MCF 10A (cell line): ENCODE measurements around the gene OR52N5. TPM values are rescaled to one million over a fixed set of nuclear protein-coding genes. Genes with fewer than 3 reads are reported as not detected.

Experiments used
- BruUV-seq: library from RNA; stranded (reverse); fragments of 400-500 nt; replicated peaks from 2 replicates; lab custom pipeline; 2021; lab: Mats Ljungman, UMichigan
- CTCF ChIA-PET: fragments of 300-600 bp; sonication (Branson Sonifier 250); formaldehyde crosslinking; extraction: SDS; loops from one replicate; lab custom pipeline; 2021; ENCODE audit warnings: antibody characterized with exemption, inconsistent platforms; lab: Yijun Ruan, JAX
- POLR2A ChIA-PET: fragments of 300-600, 350-650 bp; sonication (Branson Sonifier 250); formaldehyde crosslinking; extraction: SDS; loops from one replicate; lab custom pipeline; 2020; ENCODE audit warnings: antibody characterized with exemption, inconsistent platforms; lab: Yijun Ruan, JAX
- DNase-seq: peaks from one replicate; pipeline ENCODE4 v3.0.0-alpha.2; 2018; ENCODE audit not compliant: unreplicated experiment
- H3K27ac Mint-ChIP-seq: one replicate; pipeline ENCODE4 v1.8.0; 2022; ENCODE audit warnings: mild to moderate bottlenecking, low read depth, mixed read lengths; ENCODE audit not compliant: unreplicated experiment
- H3K27me3 Mint-ChIP-seq: one replicate; pipeline ENCODE4 v1.8.0; 2022; ENCODE audit warnings: mixed read lengths; ENCODE audit not compliant: insufficient read depth, unreplicated experiment
- H3K36me3 Mint-ChIP-seq: one replicate; pipeline ENCODE4 v1.8.0; 2022; ENCODE audit warnings: mild to moderate bottlenecking, moderate library complexity, mixed read lengths; ENCODE audit not compliant: insufficient read depth, unreplicated experiment
- H3K4me1 Mint-ChIP-seq: one replicate; pipeline ENCODE4 v1.8.0; 2022; ENCODE audit warnings: mixed read lengths; ENCODE audit not compliant: insufficient read depth, unreplicated experiment
- H3K4me3 Mint-ChIP-seq: one replicate; pipeline ENCODE4 v1.8.0; 2022; ENCODE audit warnings: mild to moderate bottlenecking, moderate library complexity, mixed read lengths; ENCODE audit not compliant: unreplicated experiment
- H3K9me3 Mint-ChIP-seq: one replicate; pipeline ENCODE4 v1.8.0; 2022; ENCODE audit warnings: mixed read lengths; ENCODE audit not compliant: unreplicated experiment
- intact Hi-C: fragments of 100-400 bp; cut with micrococcal nuclease; formaldehyde crosslinking; loops from 2 replicates; pipeline ENCODE4 v1.14.1; 2022
- total RNA-seq: library from RNA; stranded (reverse); gene quantifications from 2 replicates; pipeline ENCODE4 v1.2.3, GENCODE V29; 2022
- TF ChIP-seq, protein P1 (sequence below): fragments of 200-600 bp; IDR thresholded peaks from one replicate; pipeline ENCODE4 v1.8.0; 2022; ENCODE audit warnings: antibody characterized with exemption, mild to moderate bottlenecking; ENCODE audit not compliant: unreplicated experiment

OR52N5 gene
- total RNA-seq, 1 experiment from 2014 or later, result not detected

DNA sequence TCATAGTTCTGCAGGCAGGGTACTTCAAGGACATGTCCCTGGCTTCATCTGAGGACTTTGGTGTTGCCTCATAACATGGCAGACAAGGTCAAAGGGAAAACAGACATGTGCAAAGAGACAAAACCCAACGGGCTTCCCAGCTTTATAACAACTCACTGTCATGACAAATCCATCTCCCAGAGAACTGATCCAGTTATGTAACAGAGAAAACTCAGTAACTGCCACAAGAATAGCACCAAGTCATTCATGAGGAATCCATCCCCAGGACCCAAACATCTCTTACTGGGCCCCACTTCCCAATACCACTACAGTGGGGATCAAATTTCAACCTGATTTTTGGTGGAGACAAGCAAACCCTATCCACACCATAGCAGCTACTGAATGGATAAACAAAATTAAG is 16.1 kb downstream of the OR52N5 start:
- intact Hi-C loops, result no loop called here
- H3K27ac Mint-ChIP-seq, result no peak overlapping the region
- H3K4me1 Mint-ChIP-seq, result no peaks in the 10 kb centered on the region
- TF ChIP-seq, protein P1, sequence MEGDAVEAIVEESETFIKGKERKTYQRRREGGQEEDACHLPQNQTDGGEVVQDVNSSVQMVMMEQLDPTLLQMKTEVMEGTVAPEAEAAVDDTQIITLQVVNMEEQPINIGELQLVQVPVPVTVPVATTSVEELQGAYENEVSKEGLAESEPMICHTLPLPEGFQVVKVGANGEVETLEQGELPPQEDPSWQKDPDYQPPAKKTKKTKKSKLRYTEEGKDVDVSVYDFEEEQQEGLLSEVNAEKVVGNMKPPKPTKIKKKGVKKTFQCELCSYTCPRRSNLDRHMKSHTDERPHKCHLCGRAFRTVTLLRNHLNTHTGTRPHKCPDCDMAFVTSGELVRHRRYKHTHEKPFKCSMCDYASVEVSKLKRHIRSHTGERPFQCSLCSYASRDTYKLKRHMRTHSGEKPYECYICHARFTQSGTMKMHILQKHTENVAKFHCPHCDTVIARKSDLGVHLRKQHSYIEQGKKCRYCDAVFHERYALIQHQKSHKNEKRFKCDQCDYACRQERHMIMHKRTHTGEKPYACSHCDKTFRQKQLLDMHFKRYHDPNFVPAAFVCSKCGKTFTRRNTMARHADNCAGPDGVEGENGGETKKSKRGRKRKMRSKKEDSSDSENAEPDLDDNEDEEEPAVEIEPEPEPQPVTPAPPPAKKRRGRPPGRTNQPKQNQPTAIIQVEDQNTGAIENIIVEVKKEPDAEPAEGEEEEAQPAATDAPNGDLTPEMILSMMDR, result no peak
- ChIA-PET POLR2A (no interaction called here), CTCF (no interaction called here)
- H3K36me3 Mint-ChIP-seq, result no peaks in the 10 kb centered on the region
- peaks cover 36% of the 10 kb centered on the region for H3K27me3 Mint-ChIP-seq
- no peak for DNase-seq
- BruUV-seq, result no TSS peak
- no peak overlapping the region for H3K4me3 Mint-ChIP-seq
- H3K9me3 Mint-ChIP-seq, result no peaks in the 10 kb centered on the region

DNA sequence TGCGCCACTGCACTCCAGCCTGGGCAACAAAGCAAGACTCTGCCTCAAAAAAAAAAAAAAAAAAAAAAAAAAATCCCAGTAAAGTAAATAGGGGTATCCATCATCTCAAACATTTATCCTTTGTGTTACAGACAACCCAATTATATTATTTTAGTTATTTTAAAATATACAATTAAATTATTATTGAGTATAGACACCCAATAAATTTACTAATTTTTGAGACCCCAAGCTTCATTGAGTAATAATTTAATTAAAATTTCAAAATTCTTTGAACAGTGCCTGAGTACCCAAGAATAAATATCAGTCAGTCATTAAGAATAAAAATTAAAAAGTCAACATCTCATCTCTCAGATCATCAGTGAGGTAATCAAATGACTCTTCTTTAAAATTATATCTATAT is 29.2 kb downstream of the OR52N5 start, which contains the start of gene OR52N4:
OR52N4 (plus strand) TSS at position 301 of the 400 bp plus-strand sequence. CDS start 498 bp downstream, outside the sequence.
- ChIA-PET POLR2A (no interaction called here), CTCF (no interaction called here)
- no peak for DNase-seq
- Mint-ChIP-seq H3K4me3 (no peak within 1 kb of the TSS), H3K27ac (no peak within 1 kb of the TSS), H3K4me1 (no peaks in the 10 kb centered on the region), H3K36me3 (peaks cover 6% of the 10 kb centered on the region), H3K27me3 (peaks cover 81% of the 10 kb centered on the region), H3K9me3 (no peaks in the 10 kb centered on the region)
- TF ChIP-seq, protein P1, result no peak
- no TSS peak for BruUV-seq
- intact Hi-C loops, result no loop called here

DNA sequence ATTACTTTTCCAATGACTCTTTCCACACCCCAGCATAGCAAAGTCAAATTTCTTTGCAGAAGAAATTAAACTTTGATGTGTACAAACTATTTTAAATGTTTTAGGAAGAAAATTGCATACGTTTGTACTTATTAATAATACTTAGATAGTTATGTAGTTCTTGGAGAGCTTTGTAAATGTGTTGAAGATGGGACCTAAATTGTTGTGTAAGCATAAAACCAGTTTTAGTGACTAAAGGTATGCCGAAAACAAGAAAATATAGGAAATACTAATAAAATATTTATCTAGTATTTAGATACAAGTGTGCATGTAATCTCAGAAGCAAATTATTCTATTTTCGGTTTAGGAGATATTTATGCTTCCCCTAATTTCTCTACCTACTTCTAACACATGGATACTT is 33.3 kb downstream of the OR52N5 start:
- intact Hi-C loops, result no loop called here
- Mint-ChIP-seq H3K27ac (no peak overlapping the region), H3K27me3 (peaks cover 72% of the 10 kb centered on the region), H3K4me1 (no peaks in the 10 kb centered on the region), H3K4me3 (no peak overlapping the region), H3K9me3 (no peaks in the 10 kb centered on the region), H3K36me3 (no peaks in the 10 kb centered on the region)
- CTCF ChIA-PET, result no interaction called here
- BruUV-seq, result no TSS peak
- TF ChIP-seq, protein P1, result no peak
- POLR2A ChIA-PET, result interaction anchor here (0.6 kb wide), 1 partner anchor 60 kb away, joined by 3 read pairs; the partner anchor contains the start of gene TRIM22
- no peak for DNase-seq

DNA sequence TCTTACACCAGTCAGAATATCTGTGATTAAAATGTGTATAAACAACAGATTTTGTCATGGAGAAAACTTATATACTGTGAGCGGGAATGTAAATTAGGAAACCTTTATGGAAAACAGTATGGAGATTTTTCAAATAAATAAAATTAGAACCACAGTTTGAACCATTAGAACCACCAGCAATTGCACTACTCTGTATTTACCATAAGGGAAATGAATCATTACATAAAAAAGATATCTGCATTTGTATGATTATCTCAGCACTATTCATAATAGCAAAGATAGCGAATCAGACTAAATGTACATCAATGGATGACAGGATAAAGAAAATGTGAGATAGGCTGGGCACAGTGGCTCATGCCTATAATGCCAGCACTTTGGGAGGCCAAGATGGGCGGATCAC is 36.5 kb downstream of the OR52N5 start:
- intact Hi-C loops, result no loop called here
- TF ChIP-seq, protein P1, result no peak
- no TSS peak for BruUV-seq
- no peaks in the 10 kb centered on the region for H3K4me1 Mint-ChIP-seq
- H3K36me3 Mint-ChIP-seq, result no peaks in the 10 kb centered on the region
- peaks cover 82% of the 10 kb centered on the region for H3K27me3 Mint-ChIP-seq
- no peak for DNase-seq
- H3K4me3 Mint-ChIP-seq, result no peak overlapping the region
- no peak overlapping the region for H3K27ac Mint-ChIP-seq
- ChIA-PET POLR2A (no interaction called here), CTCF (no interaction called here)
- peaks cover 7% of the 10 kb centered on the region for H3K9me3 Mint-ChIP-seq
